LNCaP clone FGC (cell line): ENCODE measurements around the gene LPCAT3.

Source experiments
- DNase-seq: peaks from one replicate; pipeline ENCODE4 v3.0.0-alpha.2; 2011; ENCODE audit warnings: low read depth
- H3K4me3 ChIP-seq: 2 replicates; pipeline ENCODE4 v1.5.1; 2011; ENCODE audit warnings: mild to moderate bottlenecking, low read depth, low read length, control low read depth
- CTCF ChIP-seq: IDR thresholded peaks from 2 replicates; pipeline ENCODE4 v1.5.1; 2012; ENCODE audit warnings: mild to moderate bottlenecking; ENCODE audit not compliant: control insufficient read depth, insufficient read depth; ENCODE audit errors: extremely low read depth

The LPCAT3 gene

GRCh38 chr12:6928703-6929407 lies 89.4 kb downstream of the LPCAT3 start:
- no peak for TF ChIP-seq CTCF
- no peak for DNase-seq
- peak overlapping the region; percentile 89 for H3K4me3 ChIP-seq

- peak overlapping the region; percentile 89 for H3K4me3 ChIP-seq
- DNase-seq: no peak
- TF ChIP-seq CTCF: no peak
Measured at GRCh38 chr12:6928022-6928702, 90.1 kb downstream of the LPCAT3 start.

- peak within 1 kb of the TSS; percentile 89 for H3K4me3 ChIP-seq
- TF ChIP-seq CTCF: no peak
- no peak for DNase-seq
Measured at GRCh38 chr12:6927379-6928021, 90.8 kb downstream of the LPCAT3 start, which contains the start of gene ATN1. TSS of gene ATN1 (plus strand) at chr12:6927959. CDS start at chr12:6934002, 6,043 bp downstream.
